Activated T-helper 1 cell treated with anti-CD3 and anti-CD28 coated beads, Interleukin-12 subunit alpha, Interleukin-12 subunit beta, Interleukin-2, Interleukin-4 antibody, amounts not matched to agents 30 ng/mL and 10 ng/mL and 1 ng/mL, durations not matched to agents 14 hours and 24 hours and 36 hours (primary cell): ENCODE data around the gene RNASE4. TPM values are rescaled to one million over a fixed set of nuclear protein-coding genes. Genes with fewer than 3 reads are reported as not detected.

ENCODE experiments used
- DNase-seq: peaks from one replicate; pipeline ENCODE4 v3.0.0; 2021; ENCODE audit warnings: low spot score
- H3K27ac Mint-ChIP-seq: one replicate; pipeline ENCODE4 v1.8.0; 2021; ENCODE audit warnings: mild to moderate bottlenecking, mixed read lengths
- H3K27me3 Mint-ChIP-seq: one replicate; pipeline ENCODE4 v1.8.0; 2022; ENCODE audit warnings: mild to moderate bottlenecking, moderate library complexity, mixed read lengths; ENCODE audit not compliant: insufficient read depth
- H3K36me3 Mint-ChIP-seq: one replicate; pipeline ENCODE4 v1.8.0; 2021; ENCODE audit warnings: low read depth, mixed read lengths
- H3K4me1 Mint-ChIP-seq: one replicate; pipeline ENCODE4 v1.8.0; 2021; ENCODE audit warnings: low read depth, mixed read lengths
- H3K4me3 Mint-ChIP-seq: one replicate; pipeline ENCODE4 v1.8.0; 2021; ENCODE audit warnings: mild to moderate bottlenecking, moderate library complexity, mixed read lengths
- H3K9me3 Mint-ChIP-seq: one replicate; pipeline ENCODE4 v1.8.0; 2021; ENCODE audit warnings: mixed read lengths
- intact Hi-C: fragments of 100-400 bp; cut with micrococcal nuclease; formaldehyde crosslinking; loops from one replicate; pipeline ENCODE4 v1.15.1; 2024
- total RNA-seq: library from RNA; stranded (reverse); gene quantifications from 2 replicates; pipeline ENCODE4 v1.2.3, GENCODE V29; 2022

RNASE4 gene
- total RNA-seq, 1 donor from 2014 or later, result 0.39 TPM

- H3K27me3 Mint-ChIP-seq, result no peaks in the 10 kb centered on the region
- intact Hi-C loops, result no loop called here
- no peak within 1 kb of the TSS for H3K4me3 Mint-ChIP-seq
- no peaks in the 10 kb centered on the region for H3K4me1 Mint-ChIP-seq
- no peak within 1 kb of the TSS for H3K27ac Mint-ChIP-seq
- no peak for DNase-seq
- H3K36me3 Mint-ChIP-seq, result no peaks in the 10 kb centered on the region
- H3K9me3 Mint-ChIP-seq, result peaks cover 3% of the 10 kb centered on the region
These were observed 61.4 kb downstream of the RNASE4 start, which contains the start of gene EDDM3A for GRCh38 chr14:20745571-20746358. TSS of gene EDDM3A (plus strand) at chr14:20745887. CDS start at chr14:20747581, 1,694 bp downstream.

GRCh38 chr14:20746566-20746965, 62.2 kb downstream of the RNASE4 start:
- intact Hi-C loops, result no loop called here

GRCh38 chr14:20748439-20748838, 64.1 kb downstream of the RNASE4 start:
- Mint-ChIP-seq H3K27me3 (no peaks in the 10 kb centered on the region), H3K36me3 (no peaks in the 10 kb centered on the region), H3K9me3 (peaks cover 15% of the 10 kb centered on the region), H3K4me3 (no peak overlapping the region), H3K4me1 (no peaks in the 10 kb centered on the region), H3K27ac (no peak overlapping the region)
- intact Hi-C loops, result no loop called here
- no peak for DNase-seq

More at GRCh38 chr14:20746566-20746965, 62.2 kb downstream of the RNASE4 start:
- Mint-ChIP-seq H3K27ac (no peak overlapping the region), H3K27me3 (no peaks in the 10 kb centered on the region), H3K9me3 (peaks cover 5% of the 10 kb centered on the region), H3K36me3 (no peaks in the 10 kb centered on the region), H3K4me3 (no peak overlapping the region), H3K4me1 (no peaks in the 10 kb centered on the region)
- no peak for DNase-seq

- Mint-ChIP-seq H3K27me3 (no peaks in the 10 kb centered on the region), H3K4me3 (no peak overlapping the region), H3K9me3 (peaks cover 15% of the 10 kb centered on the region), H3K36me3 (no peaks in the 10 kb centered on the region), H3K4me1 (no peaks in the 10 kb centered on the region), H3K27ac (no peak overlapping the region)
- intact Hi-C loops, result no loop called here
- no peak for DNase-seq
These were observed 65.8 kb downstream of the RNASE4 start for GRCh38 chr14:20750194-20750593.

Other genes with a start within 250 kb of the RNASE4 start
- gene KLHL33, start 248.4 kb upstream of the RNASE4 start, total RNA-seq, result 0.05 TPM in 2 replicates
- 69.6 and 77.4 TPM in 2 replicates for gene OSGEP, start 229.7 kb upstream of the RNASE4 start, total RNA-seq
- gene APEX1, start 229.3 kb upstream of the RNASE4 start, total RNA-seq, result 236 and 242 TPM in 2 replicates
- gene PIP4P1, start 223.1 kb upstream of the RNASE4 start, total RNA-seq, result 36.6 and 37.0 TPM in 2 replicates
- gene PNP, start 215.2 kb upstream of the RNASE4 start, total RNA-seq, result 149 TPM in 2 replicates
- 0.26 and 0.29 TPM in 2 replicates for gene RNASE10, start 179.0 kb upstream of the RNASE4 start, total RNA-seq
- not detected in 2 replicates for gene RNASE9, start 123.5 kb upstream of the RNASE4 start, total RNA-seq
- gene RNASE11, start 96.6 kb upstream of the RNASE4 start, total RNA-seq, result not detected in 2 replicates
- gene RNASE12, start 93.2 kb upstream of the RNASE4 start, total RNA-seq, result not detected in 2 replicates
- gene OR6S1, start 42.9 kb upstream of the RNASE4 start, total RNA-seq, result not detected in 2 replicates
- 0.57 and 0.59 TPM in 2 replicates for gene ANG, start 4.2 kb downstream of the RNASE4 start, total RNA-seq
- not detected in 2 replicates for gene EDDM3A, start 61.3 kb downstream of the RNASE4 start, total RNA-seq
- gene EDDM3B, start 83.8 kb downstream of the RNASE4 start, total RNA-seq, result not detected in 2 replicates
- 0.54 and 0.78 TPM in 2 replicates for gene RNASE6, start 96.7 kb downstream of the RNASE4 start, total RNA-seq
- not detected in 2 replicates for gene RNASE1, start 118.3 kb downstream of the RNASE4 start, total RNA-seq
- not detected in 2 replicates for gene RNASE3, start 206.8 kb downstream of the RNASE4 start, total RNA-seq